ENCODE results near the gene LCA5L.

DNA sequence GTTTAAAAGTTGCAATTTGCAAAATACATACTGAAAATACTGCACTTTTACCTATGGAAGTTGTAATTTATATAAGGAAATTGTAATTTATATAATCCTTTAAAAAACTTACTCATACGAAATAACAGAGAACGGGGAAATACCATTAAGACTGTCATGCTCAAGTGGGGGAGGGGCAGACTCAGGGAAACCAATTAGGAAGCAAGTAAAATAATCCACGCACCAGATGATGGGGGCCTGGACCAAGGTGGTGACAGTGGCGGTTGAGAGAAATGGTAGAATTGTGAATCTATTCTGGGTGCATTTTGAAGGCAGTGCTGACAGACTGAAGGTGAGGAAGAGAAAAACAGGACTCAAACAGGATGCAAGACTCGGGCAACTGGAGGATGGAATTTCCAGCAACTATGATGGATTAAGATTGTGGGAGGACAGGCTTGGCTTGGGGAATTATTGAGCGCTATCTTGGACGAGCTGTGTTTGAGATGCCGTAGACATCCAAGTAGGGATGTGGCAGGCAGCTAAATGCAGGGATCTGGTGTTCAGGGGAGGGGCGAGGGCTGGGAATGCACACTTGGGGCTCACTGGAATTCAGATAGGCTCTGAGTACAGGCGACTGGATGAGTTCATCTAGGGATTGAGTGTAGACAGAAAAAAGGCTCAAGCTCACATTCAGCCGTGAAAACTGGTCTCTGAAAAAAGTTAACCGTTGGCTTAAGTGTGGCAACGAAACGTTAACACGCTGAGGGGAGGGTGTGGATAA is 977 bp downstream of the LCA5L start:
- TF ChIP-seq, protein P1, sequence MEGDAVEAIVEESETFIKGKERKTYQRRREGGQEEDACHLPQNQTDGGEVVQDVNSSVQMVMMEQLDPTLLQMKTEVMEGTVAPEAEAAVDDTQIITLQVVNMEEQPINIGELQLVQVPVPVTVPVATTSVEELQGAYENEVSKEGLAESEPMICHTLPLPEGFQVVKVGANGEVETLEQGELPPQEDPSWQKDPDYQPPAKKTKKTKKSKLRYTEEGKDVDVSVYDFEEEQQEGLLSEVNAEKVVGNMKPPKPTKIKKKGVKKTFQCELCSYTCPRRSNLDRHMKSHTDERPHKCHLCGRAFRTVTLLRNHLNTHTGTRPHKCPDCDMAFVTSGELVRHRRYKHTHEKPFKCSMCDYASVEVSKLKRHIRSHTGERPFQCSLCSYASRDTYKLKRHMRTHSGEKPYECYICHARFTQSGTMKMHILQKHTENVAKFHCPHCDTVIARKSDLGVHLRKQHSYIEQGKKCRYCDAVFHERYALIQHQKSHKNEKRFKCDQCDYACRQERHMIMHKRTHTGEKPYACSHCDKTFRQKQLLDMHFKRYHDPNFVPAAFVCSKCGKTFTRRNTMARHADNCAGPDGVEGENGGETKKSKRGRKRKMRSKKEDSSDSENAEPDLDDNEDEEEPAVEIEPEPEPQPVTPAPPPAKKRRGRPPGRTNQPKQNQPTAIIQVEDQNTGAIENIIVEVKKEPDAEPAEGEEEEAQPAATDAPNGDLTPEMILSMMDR (IDR thresholded peaks at IDR 0.05) = no peak
- TF ChIP-seq POLR2A (IDR thresholded peaks at IDR 0.05) = no peak

Measured in testis (tissue), 2 donors.